Activated T-helper 1 cell treated with anti-CD3 and anti-CD28 coated beads, Interleukin-12 subunit alpha, Interleukin-12 subunit beta, Interleukin-2, Interleukin-4 antibody, amounts not matched to agents 30 ng/mL and 10 ng/mL and 1 ng/mL, durations not matched to agents 14 hours and 24 hours and 36 hours (primary cell): ENCODE data around the gene PCBP4. TPM values are rescaled to one million over a fixed set of nuclear protein-coding genes. Genes with fewer than 3 reads are reported as not detected.

Source experiments
- DNase-seq: peaks from one replicate; pipeline ENCODE4 v3.0.0; 2021; ENCODE audit warnings: low spot score
- H3K27ac Mint-ChIP-seq: one replicate; pipeline ENCODE4 v1.8.0; 2021; ENCODE audit warnings: mild to moderate bottlenecking, mixed read lengths
- H3K27me3 Mint-ChIP-seq: one replicate; pipeline ENCODE4 v1.8.0; 2022; ENCODE audit warnings: mild to moderate bottlenecking, moderate library complexity, mixed read lengths; ENCODE audit not compliant: insufficient read depth
- H3K36me3 Mint-ChIP-seq: one replicate; pipeline ENCODE4 v1.8.0; 2021; ENCODE audit warnings: low read depth, mixed read lengths
- H3K4me1 Mint-ChIP-seq: one replicate; pipeline ENCODE4 v1.8.0; 2021; ENCODE audit warnings: low read depth, mixed read lengths
- H3K4me3 Mint-ChIP-seq: one replicate; pipeline ENCODE4 v1.8.0; 2021; ENCODE audit warnings: mild to moderate bottlenecking, moderate library complexity, mixed read lengths
- H3K9me3 Mint-ChIP-seq: one replicate; pipeline ENCODE4 v1.8.0; 2021; ENCODE audit warnings: mixed read lengths
- intact Hi-C: fragments of 100-400 bp; cut with micrococcal nuclease; formaldehyde crosslinking; loops from one replicate; pipeline ENCODE4 v1.15.1; 2024
- total RNA-seq: library from RNA; stranded (reverse); gene quantifications from 2 replicates; pipeline ENCODE4 v1.2.3, GENCODE V29; 2022

The PCBP4 gene
- total RNA-seq, 1 donor from 2014 or later, result 14.8 TPM

GRCh38 chr3:51966486-51966885 is 768 bp downstream of the PCBP4 start:
- Mint-ChIP-seq H3K27ac (peak overlapping the region; percentile 77), H3K9me3 (no peaks in the 10 kb centered on the region)

GRCh38 chr3:51966016-51966415 is 1.2 kb downstream of the PCBP4 start:
- peaks cover 7% of the 10 kb centered on the region for H3K36me3 Mint-ChIP-seq
- no peak overlapping the region for H3K27ac Mint-ChIP-seq
- H3K9me3 Mint-ChIP-seq, result no peaks in the 10 kb centered on the region
- H3K4me1 Mint-ChIP-seq, result peaks cover 6% of the 10 kb centered on the region
- H3K4me3 Mint-ChIP-seq, result peak overlapping the region; percentile 56
- no peak for DNase-seq
- peaks cover 7% of the 10 kb centered on the region for H3K27me3 Mint-ChIP-seq
- intact Hi-C loops, result no loop called here

More at GRCh38 chr3:51966486-51966885, 768 bp downstream of the PCBP4 start:
- Mint-ChIP-seq H3K27me3 (peaks cover 7% of the 10 kb centered on the region), H3K4me3 (peak overlapping the region; percentile 87), H3K36me3 (peaks cover 7% of the 10 kb centered on the region), H3K4me1 (peaks cover 6% of the 10 kb centered on the region)
- intact Hi-C loops, result no loop called here
- no peak for DNase-seq

- no peak overlapping the region for H3K27ac Mint-ChIP-seq
- intact Hi-C loops, result no loop called here
These were observed 2.7 kb downstream of the PCBP4 start for GRCh38 chr3:51964521-51964920.

GRCh38 chr3:51963951-51964451 is 3.3 kb downstream of the PCBP4 start:
- H3K27me3 Mint-ChIP-seq, result peaks cover 7% of the 10 kb centered on the region
- no peak for DNase-seq
- peaks cover 3% of the 10 kb centered on the region for H3K4me1 Mint-ChIP-seq
- H3K27ac Mint-ChIP-seq, result no peak overlapping the region
- H3K4me3 Mint-ChIP-seq, result no peak overlapping the region
- intact Hi-C loops, result no loop called here
- H3K9me3 Mint-ChIP-seq, result no peaks in the 10 kb centered on the region
- H3K36me3 Mint-ChIP-seq, result peaks cover 4% of the 10 kb centered on the region

More at GRCh38 chr3:51964521-51964920, 2.7 kb downstream of the PCBP4 start:
- Mint-ChIP-seq H3K9me3 (no peaks in the 10 kb centered on the region), H3K36me3 (peaks cover 5% of the 10 kb centered on the region), H3K4me1 (peaks cover 6% of the 10 kb centered on the region), H3K4me3 (no peak overlapping the region), H3K27me3 (peaks cover 7% of the 10 kb centered on the region)
- DNase-seq, result no peak

DNA sequence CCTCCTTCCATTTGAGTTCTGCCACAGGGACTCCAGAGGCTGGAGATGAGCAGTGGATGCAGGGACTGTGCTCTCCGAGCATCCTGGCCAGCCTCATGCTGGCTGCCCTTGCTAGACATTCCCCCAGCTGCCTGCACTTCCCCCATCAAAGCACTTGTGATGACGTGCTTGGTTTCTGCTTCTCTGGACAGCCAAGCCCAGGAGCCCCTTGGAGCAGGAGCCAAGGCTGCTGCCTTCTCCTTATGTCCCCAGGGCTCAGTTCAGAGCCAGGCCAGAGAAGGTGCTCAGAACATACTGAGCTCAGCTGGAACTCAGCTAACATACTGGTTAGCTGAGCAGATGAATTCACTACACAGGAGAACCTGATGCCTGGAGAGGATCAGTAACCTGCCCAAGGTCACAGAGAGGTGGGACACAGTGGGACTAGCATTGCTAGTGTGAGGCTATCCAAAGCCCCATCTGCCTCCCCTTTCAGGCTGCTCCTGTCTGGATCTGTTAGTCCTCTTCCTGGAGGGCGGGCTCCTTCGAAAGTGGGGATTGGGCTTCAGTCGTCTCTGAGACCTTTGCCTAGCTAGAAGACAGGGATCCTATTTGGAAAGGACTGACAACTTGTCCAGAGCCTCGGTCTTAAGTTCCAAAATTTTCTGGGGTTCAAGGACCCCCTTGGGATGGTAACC is 4.3 kb downstream of the PCBP4 start:
- Mint-ChIP-seq H3K36me3 (peaks cover 4% of the 10 kb centered on the region), H3K9me3 (no peaks in the 10 kb centered on the region), H3K4me1 (no peaks in the 10 kb centered on the region), H3K27ac (no peak overlapping the region), H3K27me3 (peaks cover 7% of the 10 kb centered on the region), H3K4me3 (no peak overlapping the region)
- intact Hi-C loops, result no loop called here
- no peak for DNase-seq

- peaks cover 4% of the 10 kb centered on the region for H3K36me3 Mint-ChIP-seq
- H3K9me3 Mint-ChIP-seq, result no peaks in the 10 kb centered on the region
- H3K27me3 Mint-ChIP-seq, result peaks cover 8% of the 10 kb centered on the region
- no peak overlapping the region for H3K4me3 Mint-ChIP-seq
- H3K4me1 Mint-ChIP-seq, result no peaks in the 10 kb centered on the region
- no peak for DNase-seq
- H3K27ac Mint-ChIP-seq, result no peak overlapping the region
- intact Hi-C loops, result no loop called here
These were observed 5.4 kb downstream of the PCBP4 start for GRCh38 chr3:51961602-51962569.

DNA sequence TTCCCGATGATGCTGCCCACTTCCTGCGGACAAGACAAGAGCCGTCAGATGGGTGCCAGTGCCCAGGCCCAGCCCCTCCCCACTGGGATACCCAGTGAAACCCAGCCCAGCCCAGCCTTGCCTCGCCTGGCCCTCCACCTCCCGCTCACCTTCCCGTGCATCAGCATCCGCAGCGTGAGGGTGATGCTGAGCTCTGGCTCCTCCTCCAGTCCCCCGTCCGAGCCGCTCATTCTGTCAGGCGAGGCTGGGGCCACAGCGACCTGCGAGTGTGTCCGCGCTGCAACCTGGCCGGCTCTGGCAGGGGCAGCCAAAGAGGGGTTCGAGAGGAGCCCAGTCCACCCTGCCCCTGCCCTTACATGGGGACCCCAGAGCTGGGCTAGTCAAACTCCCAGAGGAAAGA is 6.2 kb downstream of the PCBP4 start:
- DNase-seq, result no peak
- H3K27me3 Mint-ChIP-seq, result peaks cover 12% of the 10 kb centered on the region
- peaks cover 4% of the 10 kb centered on the region for H3K36me3 Mint-ChIP-seq
- no peaks in the 10 kb centered on the region for H3K4me1 Mint-ChIP-seq
- H3K4me3 Mint-ChIP-seq, result no peak overlapping the region
- intact Hi-C loops, result no loop called here
- no peaks in the 10 kb centered on the region for H3K9me3 Mint-ChIP-seq
- no peak overlapping the region for H3K27ac Mint-ChIP-seq

- Mint-ChIP-seq H3K27me3 (peaks cover 12% of the 10 kb centered on the region), H3K9me3 (no peaks in the 10 kb centered on the region), H3K27ac (no peak overlapping the region), H3K4me3 (no peak overlapping the region), H3K36me3 (peaks cover 4% of the 10 kb centered on the region), H3K4me1 (no peaks in the 10 kb centered on the region)
- intact Hi-C loops, result no loop called here
- no peak for DNase-seq
These were observed 6.9 kb downstream of the PCBP4 start for GRCh38 chr3:51960386-51960785.

GRCh38 chr3:51959651-51960050 is 7.6 kb downstream of the PCBP4 start:
- DNase-seq, result no peak
- Mint-ChIP-seq H3K27ac (no peak overlapping the region), H3K4me1 (no peaks in the 10 kb centered on the region), H3K4me3 (no peak overlapping the region), H3K36me3 (peaks cover 4% of the 10 kb centered on the region), H3K9me3 (no peaks in the 10 kb centered on the region), H3K27me3 (peaks cover 20% of the 10 kb centered on the region)
- intact Hi-C loops, result no loop called here

- no peaks in the 10 kb centered on the region for H3K4me1 Mint-ChIP-seq
- H3K9me3 Mint-ChIP-seq, result no peaks in the 10 kb centered on the region
- intact Hi-C loops, result no loop called here
- DNase-seq, result no peak
- H3K27me3 Mint-ChIP-seq, result peaks cover 27% of the 10 kb centered on the region
- H3K27ac Mint-ChIP-seq, result no peak overlapping the region
- H3K36me3 Mint-ChIP-seq, result peaks cover 4% of the 10 kb centered on the region
- H3K4me3 Mint-ChIP-seq, result no peak overlapping the region
These were observed 8.4 kb downstream of the PCBP4 start for GRCh38 chr3:51958603-51959521.

DNA sequence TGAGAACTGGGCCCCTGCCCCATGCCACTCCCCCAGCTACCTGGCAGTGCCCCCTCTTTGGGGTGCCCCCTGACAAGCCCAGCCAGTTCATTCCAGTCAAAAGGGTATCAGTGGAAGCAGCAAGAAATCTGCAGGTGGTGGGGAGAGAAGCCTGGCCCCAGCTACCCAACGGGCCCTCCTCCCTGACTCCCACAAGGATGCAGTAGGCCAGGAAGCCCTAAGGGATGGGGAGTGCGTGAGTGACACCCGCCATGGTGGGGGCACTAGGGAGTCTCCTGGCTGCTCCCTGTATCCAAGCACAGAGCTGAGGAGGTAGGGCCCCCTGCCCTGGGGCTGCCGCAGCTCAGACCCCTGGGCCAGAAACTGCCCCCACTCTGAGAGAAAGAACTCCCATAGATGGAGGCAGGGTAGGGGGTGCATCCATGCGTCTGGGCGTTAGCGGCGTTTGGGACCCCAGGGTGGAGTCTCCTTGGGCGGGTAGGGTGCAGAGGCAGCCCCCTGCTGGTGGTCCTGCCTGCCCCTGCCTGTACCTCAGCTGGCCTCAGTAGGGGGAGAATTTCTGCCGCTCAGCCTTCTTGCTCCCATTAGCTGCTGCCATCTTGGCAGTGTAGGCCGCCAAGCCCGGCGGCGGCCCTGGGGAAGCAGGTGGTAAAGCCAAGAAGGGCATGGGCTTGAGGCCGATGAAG is 9.6 kb downstream of the PCBP4 start:
- Mint-ChIP-seq H3K36me3 (peaks cover 4% of the 10 kb centered on the region), H3K4me1 (no peaks in the 10 kb centered on the region), H3K27me3 (peaks cover 32% of the 10 kb centered on the region), H3K27ac (no peak overlapping the region), H3K4me3 (no peak overlapping the region), H3K9me3 (no peaks in the 10 kb centered on the region)
- intact Hi-C loops, result no loop called here
- no peak for DNase-seq
